NCI-H187 (cell line): ENCODE results near the gene COX7A2.

Experiments
- DNase-seq, 2 experiments: peaks; one replicate each; lab custom pipeline; 2025; lab: John Stamatoyannopoulos, UW

COX7A2 gene, protein sequence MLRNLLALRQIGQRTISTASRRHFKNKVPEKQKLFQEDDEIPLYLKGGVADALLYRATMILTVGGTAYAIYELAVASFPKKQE

DNA sequence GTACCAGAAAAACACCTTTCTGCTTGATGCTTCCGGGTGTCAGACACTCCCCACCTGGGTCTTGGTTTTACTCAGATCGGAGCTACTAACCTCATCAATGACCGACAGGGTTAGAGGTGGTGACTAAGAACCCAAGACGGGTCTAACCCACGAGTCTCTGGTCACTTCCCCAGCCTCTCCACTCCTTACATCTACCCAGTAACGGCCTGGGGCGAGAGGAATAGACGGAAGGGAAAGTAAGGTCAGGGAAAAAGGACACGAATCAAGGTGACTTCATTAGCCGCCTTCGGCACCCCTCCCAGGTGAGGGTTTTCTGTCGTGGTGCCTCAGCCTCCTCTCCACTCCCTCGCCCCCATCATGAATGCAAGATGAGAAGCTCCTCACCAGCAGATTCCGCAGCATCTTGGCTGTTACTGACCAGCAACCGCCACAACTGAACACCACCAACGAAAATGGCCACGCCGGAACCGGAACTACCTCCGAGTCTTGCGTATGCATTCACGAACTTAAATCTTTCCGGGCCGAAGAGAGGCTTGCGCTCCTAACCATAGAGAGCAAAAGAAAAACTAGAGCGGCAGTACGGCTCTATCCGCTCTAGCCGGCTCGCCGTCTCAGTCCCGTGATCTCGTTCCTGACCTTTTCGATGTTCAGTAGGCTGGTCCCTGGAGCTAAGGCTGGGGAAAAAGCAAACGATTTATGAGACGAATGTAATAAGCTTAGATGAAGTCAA, at the start of gene COX7A2:
TSS of gene COX7A2 (minus strand) at position 469 of the 730 bp plus-strand sequence. CDS start at position 402, 67 bp downstream.
- peak; percentile 84 to 88 for DNase-seq

DNA sequence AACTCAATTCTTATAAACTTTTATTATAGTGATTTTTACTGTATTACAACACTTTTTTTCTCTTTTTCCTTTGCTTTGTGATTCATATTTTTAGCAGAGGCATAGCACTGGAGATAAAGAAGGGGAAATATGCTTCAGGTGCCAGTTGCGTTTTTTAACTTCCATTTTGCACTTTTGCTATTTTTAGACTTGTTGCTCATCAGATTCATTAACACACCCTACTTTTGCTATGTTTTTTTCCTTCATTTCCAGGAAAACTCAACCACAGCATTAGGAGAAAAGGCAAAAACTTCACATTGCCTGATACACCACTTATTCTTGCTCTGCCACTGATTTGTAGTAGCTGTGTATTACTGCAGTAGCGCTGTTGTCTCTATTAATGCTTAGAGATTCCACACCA, 49.0 kb upstream of the COX7A2 start:
- DNase-seq, result no peak

DNA sequence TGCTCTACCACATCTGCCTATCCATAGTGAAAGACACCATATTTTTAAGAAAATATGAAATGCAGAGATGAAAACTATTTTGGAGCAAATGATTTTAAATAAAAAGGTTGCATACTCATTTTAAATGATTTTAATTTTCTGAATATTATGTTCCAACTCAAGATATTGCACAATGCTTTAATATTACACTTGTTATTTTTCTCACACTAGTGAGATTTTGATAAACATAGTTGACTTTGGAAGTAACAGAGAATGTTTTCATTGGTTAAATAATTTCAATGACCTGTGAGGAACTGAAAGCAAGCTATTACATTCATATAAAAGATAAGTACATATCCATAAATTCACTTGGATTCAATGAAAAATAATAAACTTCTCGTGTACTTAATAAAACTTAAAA, 48.1 kb upstream of the COX7A2 start:
- no peak for DNase-seq

DNA sequence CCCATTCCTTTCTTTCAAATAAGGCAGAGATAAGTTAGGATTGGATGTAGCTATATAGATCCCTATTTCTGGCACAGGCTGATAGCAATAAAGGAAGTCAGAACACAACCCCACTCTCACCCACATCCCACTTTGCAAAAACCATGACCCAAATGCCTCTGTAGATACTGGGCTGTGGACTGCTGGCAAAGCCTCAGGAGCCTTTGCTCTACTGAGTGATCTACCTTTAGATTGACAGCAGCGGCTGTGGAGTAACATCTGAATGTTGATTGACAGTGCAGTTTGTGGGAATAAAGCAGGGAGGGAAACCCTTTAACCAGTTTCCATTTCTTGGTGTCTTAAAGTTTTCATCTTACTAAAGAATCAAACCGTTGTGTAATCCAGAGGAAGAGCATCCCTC, 47.7 kb upstream of the COX7A2 start:
- DNase-seq, result no peak

DNA sequence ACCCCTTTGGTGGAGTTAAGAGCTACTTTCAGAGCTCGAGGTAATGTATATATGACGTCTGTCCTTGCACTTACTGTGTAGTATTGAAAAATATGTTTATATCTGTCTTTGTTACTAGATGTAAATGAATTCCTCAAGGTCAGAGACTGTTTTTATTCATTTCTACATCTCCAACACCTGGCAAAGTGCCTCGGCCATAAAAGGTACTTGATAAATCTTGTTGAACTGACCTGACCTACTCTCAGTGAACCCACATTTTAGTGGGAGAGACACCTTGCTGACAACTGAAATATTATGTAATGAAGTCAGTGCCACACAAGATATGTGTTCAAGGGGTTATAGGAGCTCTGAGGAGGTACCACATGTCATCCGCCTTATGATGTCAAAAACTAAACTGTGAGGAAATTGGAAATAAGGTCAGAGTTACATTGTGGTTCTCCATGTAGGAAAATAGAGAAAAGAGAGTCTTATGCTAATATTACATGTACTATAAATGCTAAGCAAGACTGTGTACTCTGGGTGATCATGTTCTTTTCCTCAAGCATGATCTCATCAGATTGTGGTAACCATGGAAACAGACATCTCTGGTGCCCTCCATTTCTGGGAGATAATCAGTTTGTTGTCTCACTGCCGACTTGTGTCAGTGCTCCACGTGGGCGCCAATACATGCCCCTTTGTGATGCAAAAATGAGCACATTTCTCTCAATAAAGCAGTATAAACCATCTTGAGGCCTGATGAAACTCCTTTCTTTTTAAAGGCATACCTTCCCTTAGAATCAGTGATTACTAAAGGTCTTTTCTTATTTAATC, 46.7 kb upstream of the COX7A2 start:
- no peak for DNase-seq

DNA sequence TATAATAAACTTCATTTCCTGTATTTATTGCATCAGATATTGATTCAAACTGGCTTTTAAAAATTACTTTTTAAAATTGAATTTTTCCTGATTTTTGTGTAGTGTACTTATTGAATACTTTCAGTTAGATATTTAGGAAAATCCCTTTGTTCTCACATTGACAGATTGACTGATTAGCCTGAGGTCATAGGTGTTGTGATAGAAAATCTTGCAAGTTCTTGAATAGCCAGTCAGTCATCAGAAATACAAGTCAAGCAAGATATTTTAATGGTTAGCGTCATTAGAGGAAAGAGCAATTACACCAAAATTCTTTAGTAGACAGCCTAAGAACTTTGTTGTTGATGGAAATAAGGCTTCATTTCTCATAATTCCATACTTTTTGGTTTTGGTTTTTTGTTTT, 44.4 kb upstream of the COX7A2 start:
- DNase-seq, result no peak

DNA sequence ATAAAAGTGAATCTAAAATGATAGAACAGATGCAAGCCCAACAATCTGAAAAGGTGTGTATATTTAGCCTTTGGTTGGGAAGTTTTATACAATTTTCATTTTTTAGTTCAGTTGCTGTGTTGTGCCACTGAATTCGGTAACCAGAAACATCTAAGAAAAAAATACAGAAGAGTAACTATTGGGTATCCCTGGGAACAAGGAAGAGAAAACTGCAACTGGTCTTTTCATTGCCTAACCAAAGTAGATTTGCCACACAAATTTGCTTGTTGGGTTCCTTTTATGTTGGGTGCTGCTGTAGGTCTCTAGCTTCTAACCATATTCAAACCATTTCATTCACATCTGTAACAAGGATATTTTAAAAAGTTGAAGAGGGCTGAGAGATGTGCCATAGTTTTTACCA, 43.8 kb upstream of the COX7A2 start:
- DNase-seq, result no peak

DNA sequence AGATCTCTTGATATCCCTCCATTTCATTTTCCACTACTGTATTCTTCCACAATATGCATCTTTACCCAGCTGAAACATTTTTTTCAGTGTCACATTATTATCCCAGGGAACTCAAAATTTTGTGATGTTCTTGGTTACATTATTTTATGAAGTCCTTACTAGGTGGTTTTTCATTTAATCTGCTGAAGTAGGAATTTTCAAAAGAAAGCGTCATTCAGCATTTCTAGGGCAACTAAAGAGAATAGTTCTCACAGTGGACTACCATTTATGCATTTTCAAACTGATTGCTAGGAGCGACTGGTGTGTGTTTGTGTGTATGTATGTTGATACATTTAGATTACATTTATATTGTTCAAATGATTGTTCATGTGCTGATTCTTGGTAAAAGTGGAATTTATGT, 43.4 kb upstream of the COX7A2 start:
- DNase-seq, result no peak

DNA sequence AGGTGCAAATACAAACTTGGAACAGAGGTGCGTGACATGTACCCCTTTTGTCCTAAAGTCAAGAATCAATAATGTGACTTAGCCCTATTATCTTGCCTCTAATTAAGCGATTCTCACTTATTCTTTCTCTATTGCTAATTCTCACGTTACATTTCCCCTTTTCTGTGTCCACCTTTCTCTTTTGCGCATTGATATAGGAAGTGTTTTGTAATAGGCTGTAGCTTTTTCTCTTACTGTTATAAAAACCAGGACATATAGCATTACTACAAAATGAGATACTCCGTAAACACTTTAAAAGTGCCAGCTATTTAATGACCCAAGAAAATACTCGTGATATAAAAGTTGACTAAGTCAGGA, 41.7 kb upstream of the COX7A2 start:
- DNase-seq, result no peak

DNA sequence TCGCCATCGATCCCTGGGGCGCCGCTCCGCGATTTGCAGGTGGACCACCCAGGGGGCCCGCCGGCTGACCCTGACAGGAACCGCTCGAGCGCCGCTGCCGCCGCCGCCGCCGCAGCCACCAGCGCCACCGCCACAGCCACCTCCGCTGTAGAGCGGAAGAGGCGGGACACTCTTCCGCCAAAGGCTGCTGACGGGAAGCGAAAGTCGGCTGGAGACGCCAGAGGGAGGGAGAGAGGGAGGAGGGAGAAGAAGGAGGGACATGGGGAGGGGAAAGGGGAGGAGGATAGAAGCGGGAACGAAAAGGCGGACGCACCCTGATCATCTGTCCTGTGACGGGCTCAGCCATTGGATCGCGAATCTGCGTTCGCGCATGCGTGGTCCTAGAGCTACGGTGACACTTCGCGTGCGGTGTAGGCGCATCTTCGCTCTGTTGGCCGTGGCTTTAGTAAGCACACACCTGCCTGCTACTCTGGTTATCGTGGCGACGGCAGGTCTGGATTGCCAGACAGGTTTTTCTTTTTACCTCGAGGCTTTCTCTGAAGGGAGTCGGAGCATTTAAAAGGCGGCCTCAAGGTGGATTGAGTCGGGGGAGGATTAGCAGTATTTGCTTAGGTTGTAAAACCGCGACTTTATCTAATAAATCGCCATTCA, 41.2 kb upstream of the COX7A2 start, which contains the start of gene TMEM30A:
TSS of gene TMEM30A (minus strand) at position 161 of the 651 bp plus-strand sequence. CDS start at position 7, 154 bp downstream.
- DNase-seq, result peak; percentile 95 to 97

DNA sequence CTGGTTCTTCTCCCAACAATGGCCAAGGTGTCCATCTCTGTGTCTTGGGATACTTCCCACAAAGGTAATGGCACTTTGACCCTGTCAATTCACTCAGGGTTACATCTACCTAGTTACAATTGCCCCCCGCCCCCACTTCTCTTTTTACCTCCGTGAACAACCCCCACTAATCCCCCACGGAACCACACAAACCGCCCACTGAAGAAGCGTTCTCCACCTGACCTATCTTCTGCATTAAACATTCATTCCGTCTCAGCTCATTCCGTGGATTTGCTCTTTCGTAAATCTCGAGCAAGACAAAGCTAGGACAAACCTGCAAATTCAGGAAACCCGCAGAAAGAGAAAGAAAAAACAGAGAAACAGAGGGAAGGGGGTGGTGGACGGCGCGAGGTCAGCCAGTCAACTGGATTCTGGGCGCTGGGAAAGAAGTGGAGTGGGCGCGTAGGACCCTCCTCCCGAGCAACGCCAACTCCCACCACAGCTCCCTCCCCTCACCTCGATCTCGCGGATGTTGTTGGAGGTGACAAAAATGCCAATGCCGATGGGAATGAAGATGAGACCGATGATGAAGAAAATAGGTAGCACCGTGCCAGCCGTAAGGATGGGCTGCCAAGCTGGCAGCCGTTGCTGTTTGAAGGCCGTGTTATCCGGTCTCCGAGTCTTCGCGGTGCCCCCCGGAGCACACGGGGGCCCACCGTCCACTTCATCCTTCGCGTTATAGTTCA, 40.5 kb upstream of the COX7A2 start:
- no peak for DNase-seq

DNA sequence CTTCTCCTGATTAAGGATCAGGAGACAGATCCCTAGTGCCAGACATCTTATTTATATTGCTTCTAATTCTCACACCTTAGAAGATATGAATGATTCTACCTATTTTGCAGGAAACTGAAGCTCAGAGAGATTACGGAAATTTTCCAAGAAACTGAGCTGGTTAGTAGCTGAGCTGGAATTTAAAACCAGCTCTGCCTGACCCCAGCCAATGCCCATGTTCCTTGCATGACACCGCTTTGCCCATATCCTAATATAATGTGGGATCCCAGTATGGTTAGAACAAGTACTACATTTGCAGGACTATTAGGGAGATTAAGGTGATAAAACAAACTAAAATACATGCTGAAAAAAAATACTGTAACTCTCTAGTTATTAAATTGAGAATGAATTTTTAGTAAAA, 39.1 kb upstream of the COX7A2 start:
- DNase-seq, result no peak

DNA sequence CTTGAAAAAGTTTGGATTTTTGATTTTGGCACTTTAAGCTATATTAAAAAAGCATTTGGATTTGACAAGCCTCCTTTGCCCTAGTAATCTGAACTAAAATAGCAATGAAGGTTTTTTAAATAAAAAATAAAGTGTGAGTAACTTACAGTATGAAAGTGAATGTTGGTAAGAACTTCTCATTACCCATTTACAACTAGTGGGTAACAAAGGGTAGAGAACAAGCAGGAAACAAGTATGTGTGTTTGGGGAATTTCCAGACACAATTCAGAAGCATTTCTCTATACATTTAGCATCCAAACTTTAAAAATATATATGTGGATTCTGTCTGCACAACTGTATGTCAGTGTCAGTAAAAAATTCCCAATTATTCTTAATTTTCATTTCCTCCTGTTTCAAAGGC, 38.1 kb upstream of the COX7A2 start:
- DNase-seq, result no peak

DNA sequence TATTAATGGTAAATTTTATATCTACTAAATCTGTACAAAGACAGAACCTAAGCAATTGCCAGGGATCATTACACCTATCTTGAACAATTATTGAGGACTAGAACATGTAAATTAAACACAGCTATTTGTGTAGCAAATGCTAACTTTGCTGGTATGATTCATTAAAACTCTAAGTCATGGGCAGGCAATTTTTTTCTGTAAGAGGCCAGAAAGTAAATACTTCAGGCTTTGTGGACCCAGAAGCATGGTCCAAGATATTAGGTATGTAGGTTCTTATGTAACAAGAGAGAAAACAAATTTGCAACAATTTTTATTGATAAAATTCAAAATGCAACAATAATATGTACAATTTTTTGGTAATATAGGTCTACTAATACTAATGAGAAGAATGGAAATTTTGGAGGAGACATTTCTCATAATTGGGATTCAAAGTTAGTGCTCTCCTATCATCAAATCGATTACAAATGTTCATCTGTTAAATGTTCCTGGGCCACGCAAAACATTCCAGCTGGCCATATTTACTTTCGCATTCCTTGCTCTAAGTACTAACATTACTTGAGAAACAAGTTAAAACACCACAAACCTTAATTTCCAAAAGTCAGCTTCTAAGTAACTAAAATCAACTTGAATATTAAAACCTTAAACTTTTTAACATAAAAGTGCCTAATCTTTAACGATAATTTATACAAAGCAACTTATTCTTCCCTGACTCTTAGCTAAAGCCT, 36.7 kb upstream of the COX7A2 start:
- DNase-seq, result no peak

DNA sequence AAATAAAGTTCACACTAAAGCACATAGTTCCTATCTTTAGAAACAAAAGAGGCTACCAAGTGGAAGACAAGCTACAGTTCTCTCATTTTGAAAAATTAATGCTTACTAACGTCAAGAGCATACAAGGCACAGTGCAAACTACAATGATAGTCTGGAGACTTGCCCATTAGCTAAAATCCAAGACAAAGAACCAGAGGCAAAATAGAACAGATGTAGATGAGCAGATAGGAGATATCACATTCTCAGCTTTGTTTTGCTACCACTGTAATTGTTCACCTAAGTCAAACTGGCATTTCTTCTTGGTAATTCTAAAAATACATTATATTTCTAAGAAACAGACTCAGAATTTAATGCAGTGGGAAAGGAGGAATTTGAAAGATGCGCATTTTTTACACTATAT, 35.8 kb upstream of the COX7A2 start:
- no peak for DNase-seq

DNA sequence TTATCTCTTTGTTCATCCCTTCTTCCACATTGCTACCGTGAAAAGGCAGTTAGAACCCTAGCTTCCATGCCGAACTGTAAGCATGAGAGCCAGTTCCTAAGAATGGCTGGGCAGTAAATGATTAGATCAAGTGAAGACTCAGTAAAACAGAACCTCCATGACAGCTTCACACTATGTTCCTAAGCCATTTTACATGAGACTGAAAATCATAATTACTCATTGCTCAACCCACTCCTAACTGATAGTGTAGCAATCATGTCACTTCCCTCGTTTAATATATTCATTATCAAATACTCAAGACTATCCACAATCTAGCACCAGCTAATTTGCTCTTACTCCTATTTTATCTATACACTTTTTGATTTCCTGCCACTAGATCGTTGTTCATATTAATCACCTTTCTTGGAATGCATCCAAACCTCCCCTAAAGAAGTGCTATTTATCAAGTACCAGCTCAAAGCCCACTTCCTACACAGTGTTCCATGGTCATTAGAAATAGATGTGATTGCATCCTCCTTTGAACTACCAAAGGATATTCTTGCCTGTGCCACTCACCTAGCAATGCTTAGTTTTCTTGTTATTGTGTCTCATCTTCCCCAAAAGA, 35.0 kb upstream of the COX7A2 start:
- no peak for DNase-seq

DNA sequence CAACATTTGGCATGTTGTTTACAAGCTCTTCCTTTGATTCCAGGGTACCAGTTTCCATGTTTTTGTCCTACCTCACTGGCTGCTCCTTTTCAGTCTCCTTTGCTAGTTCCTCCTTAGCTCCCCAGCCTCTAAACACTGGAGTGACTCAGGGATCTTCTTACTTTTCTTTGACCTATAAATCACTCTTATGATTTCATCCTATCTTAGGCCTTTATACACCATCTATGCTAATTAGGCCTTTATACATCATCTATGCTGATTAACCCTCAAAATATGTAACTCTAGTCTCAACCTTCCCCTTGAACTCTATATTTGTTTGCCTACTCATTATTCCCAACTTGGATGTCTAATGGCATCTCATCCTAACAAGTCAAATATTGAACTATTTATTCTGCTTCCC, 31.5 kb upstream of the COX7A2 start:
- DNase-seq, result no peak

DNA sequence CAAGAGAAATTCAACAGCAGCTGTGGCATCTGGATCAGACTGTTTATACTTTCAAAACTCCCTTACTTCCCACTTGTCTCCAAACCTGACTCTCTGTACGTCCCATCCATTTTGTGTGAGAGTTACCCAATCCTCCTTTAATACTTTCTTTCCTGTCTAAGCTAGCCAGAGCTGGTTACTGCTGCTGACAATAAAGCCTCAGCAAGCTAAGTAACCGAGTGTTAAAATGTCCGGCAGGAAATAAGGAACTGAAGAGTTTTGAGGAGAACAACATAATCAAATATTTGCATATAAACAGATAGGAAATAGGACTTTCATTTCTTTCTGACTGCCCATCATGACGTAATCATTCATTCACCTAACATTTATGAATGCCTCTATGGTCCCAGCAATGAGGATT, 29.4 kb upstream of the COX7A2 start:
- no peak for DNase-seq

DNA sequence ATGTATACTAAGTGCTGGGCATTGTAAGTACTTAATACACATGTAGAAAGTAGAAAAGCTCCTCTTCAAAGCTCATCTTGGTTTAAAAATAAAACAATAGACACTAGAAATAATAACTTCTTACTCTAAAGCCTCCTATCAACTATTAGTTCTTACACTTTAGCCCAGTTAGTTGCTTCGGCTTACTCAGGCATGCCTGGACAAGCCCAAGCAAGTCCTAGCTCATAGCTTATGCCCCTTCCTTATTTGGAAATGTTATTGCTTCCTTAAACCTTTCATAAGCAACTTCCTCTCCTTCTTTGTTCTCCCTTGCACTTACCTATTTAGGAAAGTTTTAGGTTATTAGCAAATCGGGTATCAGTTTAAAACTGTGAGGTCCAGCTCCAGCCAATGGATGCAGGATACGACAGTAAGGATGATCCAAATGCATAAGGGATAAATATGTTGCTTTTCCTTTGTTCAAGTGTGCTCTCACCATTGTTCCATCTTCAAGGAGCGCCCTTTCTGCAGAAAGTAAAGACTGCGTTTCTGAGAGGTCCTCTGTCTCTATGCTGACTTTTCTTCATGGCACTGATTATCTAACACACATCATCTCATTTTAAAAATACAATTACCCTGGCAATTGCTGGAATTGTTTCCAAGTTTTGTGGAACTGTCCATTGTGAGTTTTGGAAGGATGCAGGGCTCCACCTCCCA, 28.7 kb upstream of the COX7A2 start:
- no peak for DNase-seq

DNA sequence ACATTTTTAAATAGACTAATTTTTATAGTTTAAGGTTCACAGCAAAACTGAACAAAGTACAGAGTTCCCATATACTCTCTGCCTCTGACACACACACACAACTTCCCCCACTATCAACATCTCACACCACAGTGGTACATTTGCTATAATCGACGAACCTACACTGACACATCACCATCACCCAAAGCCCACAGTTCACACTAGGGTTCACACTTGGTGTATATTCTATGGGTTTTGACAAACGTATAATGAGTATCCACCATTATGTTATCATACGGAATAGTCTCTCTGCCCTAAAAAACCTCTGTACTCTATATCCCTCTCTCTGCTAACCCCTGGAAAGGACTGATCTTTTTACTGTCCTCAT, 25.4 kb upstream of the COX7A2 start:
- no peak for DNase-seq
